Muscle layer of colon (tissue), 2 donors: ENCODE measurements around the gene DOK3.

ENCODE experiments used
- H3K27ac ChIP-seq: one replicate; pipeline ENCODE4 v1.7.0; 2013; ENCODE audit warnings: low read depth, mild to moderate bottlenecking, low read length, moderate library complexity
- H3K27me3 ChIP-seq, 2 donors: one replicate each; pipeline ENCODE4 v1.7.0; 2013; ENCODE audit warnings: low read length in 2 of 2, mild to moderate bottlenecking in 2 of 2; ENCODE audit not compliant: insufficient read depth in 2 of 2, control insufficient read depth in 1 of 2
- H3K36me3 ChIP-seq: one replicate; pipeline ENCODE4 v1.7.0; 2013; ENCODE audit warnings: mild to moderate bottlenecking, low read length; ENCODE audit not compliant: insufficient read depth
- H3K4me1 ChIP-seq: one replicate; pipeline ENCODE4 v1.7.0; 2013; ENCODE audit warnings: mild to moderate bottlenecking, low read length; ENCODE audit not compliant: insufficient read depth
- H3K4me3 ChIP-seq, 2 donors: one replicate each; pipeline ENCODE4 v1.7.0; 2013; ENCODE audit warnings: low read length in 2 of 2, low read depth in 1 of 2, mild to moderate bottlenecking in 1 of 2, moderate library complexity in 1 of 2
- H3K9ac ChIP-seq: one replicate; pipeline ENCODE4 v1.7.0; 2013; ENCODE audit warnings: low read length
- H3K9me3 ChIP-seq: one replicate; pipeline ENCODE4 v1.7.0; 2013; ENCODE audit warnings: mild to moderate bottlenecking, low read length
- donor health status: abdominal sarcoma.
- donor health status: Adenocarcinoma of cecum.

Gene DOK3

GRCh38 chr5:177520916-177521513, 11.4 kb upstream of the DOK3 start:
- Histone ChIP-seq H3K36me3 (peaks cover 61% of the 10 kb centered on the region), H3K9ac (no peak overlapping the region), H3K9me3 (no peaks in the 10 kb centered on the region), H3K27me3 (no peaks in the 10 kb centered on the region), H3K4me3 (no peak overlapping the region), H3K4me1 (peaks cover 3% of the 10 kb centered on the region), H3K27ac (no peak overlapping the region)

- Histone ChIP-seq H3K27ac (no peak overlapping the region), H3K9me3 (no peaks in the 10 kb centered on the region), H3K36me3 (peaks cover 58% of the 10 kb centered on the region), H3K4me3 (no peak overlapping the region), H3K27me3 (no peaks in the 10 kb centered on the region), H3K4me1 (peaks cover 11% of the 10 kb centered on the region), H3K9ac (no peak overlapping the region)
Observed at GRCh38 chr5:177520271-177520670, 10.6 kb upstream of the DOK3 start.

GRCh38 chr5:177519463-177520235, 10.0 kb upstream of the DOK3 start:
- peaks cover 13% of the 10 kb centered on the region for H3K4me1 ChIP-seq
- no peak overlapping the region for H3K4me3 ChIP-seq
- no peaks in the 10 kb centered on the region for H3K27me3 ChIP-seq
- no peak overlapping the region for H3K27ac ChIP-seq
- H3K9ac ChIP-seq, result no peak overlapping the region
- H3K36me3 ChIP-seq, result peaks cover 59% of the 10 kb centered on the region
- H3K9me3 ChIP-seq, result no peaks in the 10 kb centered on the region

- H3K36me3 ChIP-seq, result peaks cover 64% of the 10 kb centered on the region
- peak within 1 kb of the TSS; percentile 85 for H3K27ac ChIP-seq
- H3K27me3 ChIP-seq, result no peaks in the 10 kb centered on the region
Observed at GRCh38 chr5:177516601-177517568, 7.3 kb upstream of the DOK3 start, which contains the start of gene DDX41. TSS of gene DDX41 (minus strand) at chr5:177516961. CDS start at chr5:177516945, 16 bp downstream.

GRCh38 chr5:177515580-177515979, 6.0 kb upstream of the DOK3 start:
- H3K27ac ChIP-seq, result no peak overlapping the region
- H3K9me3 ChIP-seq, result no peaks in the 10 kb centered on the region
- peak overlapping the region; percentile 23 for H3K9ac ChIP-seq
- peak overlapping the region in 1 of 2 donors; percentile 86 for H3K4me3 ChIP-seq
- peaks cover 63% of the 10 kb centered on the region for H3K36me3 ChIP-seq
- no peaks in the 10 kb centered on the region for H3K27me3 ChIP-seq
- peaks cover 13% of the 10 kb centered on the region for H3K4me1 ChIP-seq

More at GRCh38 chr5:177516601-177517568, 7.3 kb upstream of the DOK3 start, which contains the start of gene DDX41:
- Histone ChIP-seq H3K9ac (peak within 1 kb of the TSS; percentile 26), H3K4me1 (peaks cover 13% of the 10 kb centered on the region), H3K9me3 (no peaks in the 10 kb centered on the region), H3K4me3 (peak within 1 kb of the TSS; percentile 86 to 92)

GRCh38 chr5:177514541-177514940, 4.9 kb upstream of the DOK3 start:
- peaks cover 60% of the 10 kb centered on the region for H3K36me3 ChIP-seq
- peaks cover 13% of the 10 kb centered on the region for H3K4me1 ChIP-seq
- H3K4me3 ChIP-seq, result no peak overlapping the region
- H3K9me3 ChIP-seq, result no peaks in the 10 kb centered on the region
- H3K9ac ChIP-seq, result no peak overlapping the region
- no peak overlapping the region for H3K27ac ChIP-seq
- no peaks in the 10 kb centered on the region for H3K27me3 ChIP-seq

GRCh38 chr5:177513500-177513899, 3.9 kb upstream of the DOK3 start:
- H3K4me3 ChIP-seq, result no peak overlapping the region
- H3K36me3 ChIP-seq, result peaks cover 58% of the 10 kb centered on the region
- no peaks in the 10 kb centered on the region for H3K27me3 ChIP-seq

GRCh38 chr5:177512736-177513380, 3.2 kb upstream of the DOK3 start:
- peaks cover 13% of the 10 kb centered on the region for H3K4me1 ChIP-seq
- H3K27me3 ChIP-seq, result no peaks in the 10 kb centered on the region
- no peak overlapping the region for H3K9ac ChIP-seq
- H3K4me3 ChIP-seq, result no peak overlapping the region
- no peaks in the 10 kb centered on the region for H3K9me3 ChIP-seq
- H3K27ac ChIP-seq, result no peak overlapping the region
- peaks cover 58% of the 10 kb centered on the region for H3K36me3 ChIP-seq

More at GRCh38 chr5:177513500-177513899, 3.9 kb upstream of the DOK3 start:
- Histone ChIP-seq H3K9me3 (no peaks in the 10 kb centered on the region), H3K9ac (no peak overlapping the region), H3K4me1 (peaks cover 13% of the 10 kb centered on the region), H3K27ac (no peak overlapping the region)

GRCh38 chr5:177511796-177512675, 2.4 kb upstream of the DOK3 start:
- Histone ChIP-seq H3K9ac (no peak overlapping the region), H3K27ac (no peak overlapping the region), H3K4me1 (peaks cover 13% of the 10 kb centered on the region), H3K36me3 (peaks cover 58% of the 10 kb centered on the region), H3K27me3 (no peaks in the 10 kb centered on the region), H3K9me3 (no peaks in the 10 kb centered on the region), H3K4me3 (no peak overlapping the region)

- Histone ChIP-seq H3K4me3 (no peak overlapping the region), H3K36me3 (peaks cover 58% of the 10 kb centered on the region), H3K27me3 (no peaks in the 10 kb centered on the region), H3K9me3 (no peaks in the 10 kb centered on the region), H3K27ac (no peak overlapping the region), H3K9ac (no peak overlapping the region), H3K4me1 (peaks cover 11% of the 10 kb centered on the region)
Observed at GRCh38 chr5:177511181-177511580, 1.6 kb upstream of the DOK3 start.
